AG04450 (cell line): ENCODE measurements around the gene CNDP2. TPM values are rescaled to one million over a fixed set of nuclear protein-coding genes. Genes with fewer than 3 reads are reported as not detected.

Experiments
- CTCF ChIA-PET: fragments of 300-600, 350-600 bp; formaldehyde crosslinking; extraction: SDS; loops from one replicate; lab custom pipeline; 2022; ENCODE audit warnings: antibody characterized with exemption, inconsistent platforms; lab: Charles Lee
- POLR2A ChIA-PET: fragments of 350-600 bp; formaldehyde crosslinking; extraction: SDS; loops from one replicate; lab custom pipeline; 2021; ENCODE audit warnings: antibody characterized with exemption, inconsistent platforms; lab: Yijun Ruan, JAX
- DNase-seq: peaks from one replicate; pipeline ENCODE4 v3.0.0-alpha.2; 2011; ENCODE audit warnings: low read depth, low spot score
- H3K27ac ChIP-seq: one replicate; pipeline ENCODE4 v1.5.1; 2012; ENCODE audit warnings: low read depth, low read length, control low read depth
- H3K27me3 ChIP-seq: one replicate; pipeline ENCODE4 v1.6.0; 2012; ENCODE audit warnings: low read length; ENCODE audit not compliant: control insufficient read depth, insufficient read depth
- H3K4me3 ChIP-seq: 2 replicates; pipeline ENCODE4 v1.5.1; 2011; ENCODE audit warnings: mild to moderate bottlenecking, low read depth, low read length, control low read depth
- H3K9me3 ChIP-seq: 2 replicates; pipeline ENCODE4 v1.5.1; 2012; ENCODE audit warnings: low read length; ENCODE audit not compliant: control insufficient read depth, insufficient read depth
- CTCF ChIP-seq: IDR thresholded peaks from 2 replicates; pipeline ENCODE4 v1.5.1; 2011; ENCODE audit warnings: low read depth, low read length, control low read depth, inconsistent platforms
- polyA plus RNA-seq: library from polyadenylated mRNA; depleted of rRNA; stranded (reverse); fragments of >200 nt; gene quantifications from 2 replicates; pipeline ENCODE4 v1.2.3, GENCODE V29; 2011

Gene CNDP2
- polyA plus RNA-seq, 1 experiment = 74.2 TPM

DNA sequence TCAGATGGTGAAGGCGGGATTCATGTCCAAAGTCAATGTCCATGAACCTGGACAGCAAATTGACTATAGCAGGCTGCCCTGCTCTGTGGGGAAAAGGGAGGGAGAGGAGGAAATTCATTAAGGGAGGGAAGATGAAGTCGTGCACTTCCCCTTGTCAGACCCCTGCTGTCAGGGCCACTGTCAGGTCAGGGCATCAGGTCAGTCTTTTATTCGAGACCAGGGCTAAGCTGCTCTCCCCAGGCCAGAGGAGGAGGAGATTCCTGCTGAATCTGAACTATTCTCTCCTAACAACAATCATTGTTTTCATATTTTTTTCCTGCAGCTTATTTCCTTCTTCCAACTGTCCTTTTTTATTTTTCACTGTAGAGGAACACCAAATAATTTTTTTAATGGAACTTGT is 55.3 kb downstream of the CNDP2 start:
- TF ChIP-seq CTCF = no peak
- Histone ChIP-seq H3K27ac (no peak overlapping the region), H3K27me3 (peaks cover 7% of the 10 kb centered on the region), H3K4me3 (no peak overlapping the region), H3K9me3 (peaks cover 7% of the 10 kb centered on the region; the same call in 1 of the 2 replicates)
- DNase-seq = no peak
- POLR2A ChIA-PET = interaction anchor here (0.7 kb wide), 1 partner anchor 198 kb away, joined by 3 read pairs; no protein-coding TSS in a partner anchor
- CTCF ChIA-PET = interaction anchor here (0.6 to 1.7 kb wide), 67 partner anchors 10 to 1850 kb away, joined by 3 to 128 read pairs (median 5); partner anchors contain the start of gene CNDP2

- TF ChIP-seq CTCF = peak; percentile 90
- DNase-seq = peak; percentile 54
- H3K27ac ChIP-seq = no peak overlapping the region
- ChIA-PET POLR2A (interaction anchor here (0.7 kb wide), 1 partner anchor 199 kb away, joined by 3 read pairs; no protein-coding TSS in a partner anchor), CTCF (interaction anchor here (0.6 to 1.7 kb wide), 74 partner anchors 10 to 1851 kb away, joined by 3 to 128 read pairs (median 4); partner anchors contain the start of gene CNDP2)
- H3K27me3 ChIP-seq = peaks cover 9% of the 10 kb centered on the region
- H3K9me3 ChIP-seq = peaks cover 7% of the 10 kb centered on the region; the same call in 1 of the 2 replicates
- no peak overlapping the region for H3K4me3 ChIP-seq
These were observed 55.9 kb downstream of the CNDP2 start for GRCh38 chr18:74551936-74552555.

- ChIA-PET POLR2A (no interaction called here), CTCF (interaction anchor here (1.4 kb wide), 1 partner anchor 203 kb away, joined by 9 read pairs; no protein-coding TSS in a partner anchor)
- H3K27ac ChIP-seq = no peak overlapping the region
- no peak for TF ChIP-seq CTCF
- no peaks in the 10 kb centered on the region; the same call in 1 of the 2 replicates for H3K9me3 ChIP-seq
- H3K27me3 ChIP-seq = peaks cover 11% of the 10 kb centered on the region
- H3K4me3 ChIP-seq = no peak overlapping the region
- DNase-seq = no peak
These were observed 60.0 kb downstream of the CNDP2 start for GRCh38 chr18:74556126-74556525.

DNA sequence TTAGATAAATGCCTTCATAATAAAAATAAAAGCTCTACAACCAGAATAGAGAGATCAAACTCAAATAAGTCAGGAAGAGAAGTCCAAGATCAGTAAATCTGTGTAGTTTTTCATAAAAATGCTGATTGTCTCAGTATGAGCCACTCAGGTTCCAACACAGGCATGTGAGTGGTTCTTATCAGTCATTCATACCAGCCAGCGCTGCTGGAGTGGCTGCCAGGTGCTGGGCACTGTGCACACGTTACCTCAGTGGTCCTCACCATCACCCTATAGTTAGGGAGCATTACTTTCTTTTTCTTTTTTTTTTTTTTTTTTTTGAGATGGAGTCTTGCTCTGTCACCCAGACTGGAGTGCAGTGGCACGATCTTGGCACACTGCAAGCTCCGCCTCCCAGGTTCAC is 61.9 kb downstream of the CNDP2 start:
- Histone ChIP-seq H3K27me3 (peaks cover 16% of the 10 kb centered on the region), H3K4me3 (no peak overlapping the region), H3K27ac (no peak overlapping the region), H3K9me3 (no peaks in the 10 kb centered on the region; the same call in 1 of the 2 replicates)
- ChIA-PET POLR2A (no interaction called here), CTCF (no interaction called here)
- DNase-seq = no peak
- TF ChIP-seq CTCF = no peak

GRCh38 chr18:74562131-74562730 is 66.1 kb downstream of the CNDP2 start:
- ChIA-PET POLR2A (no interaction called here), CTCF (interaction anchor here (1.4 kb wide), 1 partner anchor 10 kb away, joined by 11 read pairs; no protein-coding TSS in a partner anchor)
- no peak for DNase-seq
- Histone ChIP-seq H3K27ac (no peak overlapping the region), H3K9me3 (peaks cover 6% of the 10 kb centered on the region), H3K27me3 (peaks cover 11% of the 10 kb centered on the region), H3K4me3 (no peak overlapping the region)
- no peak for TF ChIP-seq CTCF
